K562 (cell line): ENCODE measurements around the gene EPB41L1. TPM values are rescaled to one million over a fixed set of nuclear protein-coding genes. Genes with fewer than 3 reads are reported as not detected.
A peak's percentile ranks its signal among the peaks of the same experiment; 100 is the strongest.

ENCODE experiments used
- ARID1B ChIP-seq: fragments of 450-650 bp; IDR thresholded peaks from 2 replicates; pipeline ENCODE4 v1.6.1; 2016; ENCODE audit warnings: antibody characterized with exemption, mild to moderate bottlenecking, inconsistent platforms
- BACH1 ChIP-seq: fragments of 200-800 bp; sonication (Bioruptor generic); IDR thresholded peaks from 2 replicates; pipeline ENCODE4 v1.6.1; 2016; ENCODE audit warnings: missing genetic modification characterization, missing compliant biosample characterization
- CBFA2T3 ChIP-seq: fragments of 450-650 bp; IDR thresholded peaks from 2 replicates; pipeline ENCODE4 v1.6.1; 2017
- CCAR2 ChIP-seq: fragments of 200-400 bp; formaldehyde crosslinking; IDR thresholded peaks from 2 replicates; pipeline ENCODE4 v1.6.1; 2017; ENCODE audit warnings: mild to moderate bottlenecking, low read depth, low read length
- CEBPG ChIP-seq, 3 experiments: fragments of 200-800 bp in 1 of 3; sonication (Bioruptor generic) in 1 of 3; sonication (generic) in 1 of 3; formaldehyde crosslinking in 1 of 3; IDR thresholded peaks in 2 of 3; conservative IDR thresholded peaks in 1 of 3; 2 replicates each; pipeline versions ENCODE4 v1.6.1 to v1.8.0; 2016 to 2022; ENCODE audit warnings: missing compliant biosample characterization in 2 of 3, missing genetic modification characterization in 2 of 3, mild to moderate bottlenecking in 1 of 3, missing genetic modification reagents in 1 of 3
- CHAMP1 ChIP-seq: fragments of 450-650 bp; IDR thresholded peaks from 2 replicates; pipeline ENCODE4 v1.6.1; 2016; ENCODE audit warnings: mild to moderate bottlenecking
- DPF2 ChIP-seq: fragments of 450-650 bp; IDR thresholded peaks from 2 replicates; pipeline ENCODE4 v1.6.1; 2016
- E2F8 ChIP-seq: fragments of 450-650 bp; IDR thresholded peaks from 2 replicates; pipeline ENCODE4 v1.7.1; 2018; ENCODE audit warnings: mild to moderate bottlenecking, low read depth; ENCODE audit not compliant: partially characterized antibody
- ESRRB ChIP-seq: fragments of 250-450 bp; sonication (Bioruptor Pico); IDR thresholded peaks from 2 replicates; pipeline ENCODE4 v1.5.0; 2020; ENCODE audit warnings: mild to moderate bottlenecking, moderate library complexity, borderline replicate concordance
- ILF3 ChIP-seq: fragments of 450-650 bp; IDR thresholded peaks from 2 replicates; pipeline ENCODE4 v1.6.1; 2018; ENCODE audit warnings: antibody characterized with exemption, mild to moderate bottlenecking, moderate library complexity, borderline replicate concordance
- JUND ChIP-seq, 2 experiments: IDR thresholded peaks; 2 replicates in 1 of 2; 3 replicates in 1 of 2; pipeline ENCODE4 v1.6.1; 2011; ENCODE audit warnings: borderline replicate concordance in 2 of 2, low read depth in 2 of 2, low read length in 2 of 2, improper control_type of control experiment in 1 of 2, missing biosample characterization in 1 of 2, missing genetic modification characterization in 1 of 2, missing genetic modification reagents in 1 of 2
- KLF6 ChIP-seq: fragments of 250-450 bp; sonication (Bioruptor Pico); IDR thresholded peaks from 2 replicates; pipeline ENCODE4 v1.4.0; 2020; ENCODE audit warnings: mild to moderate bottlenecking, moderate library complexity, borderline replicate concordance
- NFE2 ChIP-seq: IDR thresholded peaks from 2 replicates; pipeline ENCODE4 v1.6.1; 2014; ENCODE audit warnings: antibody characterized with exemption, low read depth
- NFE2L1 ChIP-seq: fragments of 450-650 bp; IDR thresholded peaks from 2 replicates; pipeline ENCODE4 v1.6.1; 2016; ENCODE audit warnings: missing genetic modification characterization, low read depth, mild to moderate bottlenecking, missing compliant biosample characterization, moderate library complexity, borderline replicate concordance
- NFXL1 ChIP-seq: fragments of 450-650 bp; formaldehyde crosslinking; IDR thresholded peaks from 2 replicates; pipeline ENCODE4 v1.4.0; 2021; ENCODE audit warnings: mild to moderate bottlenecking
- SOX6 ChIP-seq: fragments of 450-650 bp; IDR thresholded peaks from 2 replicates; pipeline ENCODE4 v1.6.1; 2014; ENCODE audit warnings: mild to moderate bottlenecking
- TCF7 ChIP-seq: sonication (generic); IDR thresholded peaks from 2 replicates; pipeline ENCODE4 v1.6.1; 2016; ENCODE audit warnings: antibody characterized with exemption, borderline replicate concordance
- TRIM24 ChIP-seq, 2 experiments: fragments of 450-650 bp; IDR thresholded peaks; 2 replicates each; pipeline ENCODE4 v1.6.1; 2016
- ZBTB34 ChIP-seq: fragments of 250-450 bp; sonication (Bioruptor Pico); IDR thresholded peaks from 2 replicates; pipeline ENCODE4 v1.8.0; 2021; ENCODE audit warnings: mild to moderate bottlenecking, moderate library complexity
- ZFP36 ChIP-seq: fragments of 150-350 bp; IDR thresholded peaks from 2 replicates; pipeline ENCODE4 v1.6.1; 2018; ENCODE audit warnings: low read length, low read depth; ENCODE audit not compliant: partially characterized antibody
- ZNF436 ChIP-seq: fragments of 250-450, 450-650 bp; sonication (Bioruptor Pico); formaldehyde crosslinking; IDR thresholded peaks from 2 replicates; pipeline ENCODE4 v1.7.0; 2020; ENCODE audit warnings: mild to moderate bottlenecking
- polyA plus RNA-seq, 8 experiments: library from polyadenylated mRNA; depleted of rRNA in 4 of 8; stranded (reverse) in 5 of 8; unstranded in 3 of 8; fragments of >200 nt; fragmentation: Nextera tagmentation in 2 of 8; fragmentation: Illumina TruSeq in 1 of 8; extraction: Ambion mirVana in 2 of 8; extraction: Trizol in 1 of 8; gene quantifications; 2 replicates each; pipeline versions ENCODE4 v1.2.1 to v1.2.3, GENCODE V29; 2011 to 2014; ENCODE audit warnings: inconsistent platforms in 1 of 8, missing spikeins in 1 of 8
- total RNA-seq, 7 experiments: library from RNA; depleted of rRNA in 6 of 7; stranded (reverse); fragments of >200 nt in 6 of 7; fragmentation: Illumina TruSeq in 2 of 7; extraction: Trizol in 2 of 7; gene quantifications; 2 replicates each; pipeline versions ENCODE4 v1.2.1 to v1.2.3, GENCODE V29; 2011 to 2021; ENCODE audit warnings: low replicate concordance in 1 of 7

The EPB41L1 gene
- total and polyA plus RNA-seq, 9 of the 15 experiments (the other 6 are each of a cell fraction or from before 2014, with no cell fraction given) = 0.11 to 4.3 (median 1.3) TPM

GRCh38 chr20:36167902-36168503 lies 13.5 kb downstream of the EPB41L1 start (continued):
- TF ChIP-seq JUND (IDR thresholded peaks at IDR 0.05; ENCODE audit: borderline replicate concordance, low read depth, low read length) = 0 out of 2 replicates have a peak, but pooled peaks have one; percentile 6
- TF ChIP-seq JUND (tag; IDR thresholded peaks at IDR 0.05; ENCODE audit: borderline replicate concordance, low read depth, low read length) = no peak
- peak; percentile 86 for TF ChIP-seq BACH1 (tag)
- TF ChIP-seq SOX6 = no peak
- no peak for TF ChIP-seq KLF6
- TF ChIP-seq DPF2 = no peak
- no peak for TF ChIP-seq ZNF436 (CRISPR knock-in tag)
- peak; percentile 86 for TF ChIP-seq NFE2
- no peak for TF ChIP-seq ILF3
- peak; percentile 24; the same call in 1 of the 2 replicates for TF ChIP-seq CBFA2T3
- no peak for TF ChIP-seq E2F8
- TF ChIP-seq TCF7 = no peak
- TF ChIP-seq ZFP36 = peak; percentile 82
- no peak for TF ChIP-seq ZBTB34 (CRISPR knock-in tag)
- TF ChIP-seq CEBPG (CRISPR knock-in tag; IDR thresholded peaks at IDR 0.05) = peak; percentile 44; the same call in 1 of the 2 replicates
- peak; percentile 59 to 70; a peak in 3 of 4 replicates for TF ChIP-seq CEBPG (tag; conservative IDR thresholded peaks at IDR 0.05 in 1 of 2, IDR thresholded peaks at IDR 0.05 in 1 of 2)
- TF ChIP-seq ESRRB (CRISPR knock-in tag) = no peak
- no peak for TF ChIP-seq CHAMP1
- TF ChIP-seq CCAR2 = no peak
- peak; percentile 46; the same call in 1 of the 2 replicates for TF ChIP-seq NFE2L1 (tag)
- TF ChIP-seq TRIM24 (IDR thresholded peaks at IDR 0.05) = no peak
- no peak for TF ChIP-seq NFXL1 (CRISPR knock-in tag)
- peak; percentile 16; the same call in 1 of the 2 replicates for TF ChIP-seq ARID1B
